ENCODE results near the gene DNAH7.
"Not testable (repeated sequence)": the region's sequence is repeated elsewhere in the genome, so short reads cannot be mapped to it uniquely, and the experiment has no call there.

Gene DNAH7

DNA sequence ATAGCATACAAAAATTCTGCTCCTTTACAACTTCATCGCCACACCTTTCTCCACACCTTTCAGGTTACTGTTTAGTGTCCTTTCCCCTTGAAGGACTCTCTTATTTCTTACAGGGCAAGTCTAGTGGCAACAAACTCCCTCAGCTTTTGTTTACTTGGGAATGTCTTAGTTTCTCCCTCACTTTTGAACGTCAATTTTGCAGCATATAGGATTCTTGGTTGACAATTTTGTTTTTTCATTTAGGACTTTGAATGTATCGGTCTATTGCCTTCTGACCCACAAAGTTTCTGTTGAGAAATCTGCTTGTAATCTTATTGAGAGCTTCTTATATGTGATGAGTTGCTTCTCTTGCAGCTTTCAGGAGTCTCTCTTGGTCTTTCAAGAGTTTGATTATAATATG lies 368.2 kb downstream of the DNAH7 start:
- no peak overlapping the region for H3K4me3 ChIP-seq (ENCODE audit: low read length)
- TF ChIP-seq ZNF274 (IDR thresholded peaks at IDR 0.05; ENCODE audit: low read depth, low read length): no peak

DNA sequence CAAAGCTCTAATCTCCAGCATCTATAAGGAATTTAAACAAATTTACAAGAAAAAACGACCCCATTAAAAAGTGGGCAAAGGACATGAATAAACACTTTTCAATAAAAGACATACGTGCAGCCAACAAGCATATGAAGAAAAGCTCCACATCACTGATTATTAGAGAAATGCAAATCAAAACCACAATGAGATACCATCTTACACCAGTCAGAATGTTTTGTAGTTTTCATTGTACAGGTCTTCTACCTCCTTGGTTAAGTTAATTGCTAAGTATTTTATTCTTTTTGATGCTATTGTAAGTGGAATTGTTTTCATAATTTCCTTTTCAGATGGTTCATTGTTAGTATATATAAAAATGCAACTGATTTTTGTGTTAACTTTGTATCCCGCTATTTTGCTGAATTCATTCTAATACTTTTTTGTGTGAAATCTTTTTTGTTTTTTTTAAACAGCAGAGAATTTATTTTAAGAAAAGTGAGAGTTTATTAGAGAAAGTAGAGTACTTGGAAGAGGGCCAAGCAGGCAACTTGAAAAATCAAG lies 370.9 kb downstream of the DNAH7 start:
- H3K4me3 ChIP-seq (ENCODE audit: low read length): no peak overlapping the region
- no peak for TF ChIP-seq ZNF274 (IDR thresholded peaks at IDR 0.05; ENCODE audit: low read depth, low read length)

DNA sequence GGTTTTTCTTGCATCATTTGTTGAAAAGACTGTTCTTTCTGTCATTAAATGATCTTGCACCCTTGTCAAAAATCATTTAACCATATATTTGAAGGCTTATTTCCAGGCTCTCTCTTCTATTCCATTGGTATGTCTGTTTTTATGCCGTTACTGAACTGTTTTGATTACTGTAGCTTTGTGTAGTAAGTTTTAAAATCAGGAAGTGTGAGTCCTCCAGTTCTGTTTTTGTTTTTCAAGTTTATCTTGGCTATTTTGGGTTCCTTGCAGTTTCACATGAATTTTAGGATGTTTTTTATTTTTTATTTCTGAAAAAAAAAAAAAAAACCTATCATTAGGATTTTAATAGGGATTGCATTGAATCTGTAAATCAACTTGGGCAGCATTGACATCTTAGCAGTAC lies 372.6 kb downstream of the DNAH7 start:
- no peak for TF ChIP-seq ZNF274 (IDR thresholded peaks at IDR 0.05; ENCODE audit: low read depth, low read length)
- no peak overlapping the region for H3K4me3 ChIP-seq (ENCODE audit: low read length)

DNA sequence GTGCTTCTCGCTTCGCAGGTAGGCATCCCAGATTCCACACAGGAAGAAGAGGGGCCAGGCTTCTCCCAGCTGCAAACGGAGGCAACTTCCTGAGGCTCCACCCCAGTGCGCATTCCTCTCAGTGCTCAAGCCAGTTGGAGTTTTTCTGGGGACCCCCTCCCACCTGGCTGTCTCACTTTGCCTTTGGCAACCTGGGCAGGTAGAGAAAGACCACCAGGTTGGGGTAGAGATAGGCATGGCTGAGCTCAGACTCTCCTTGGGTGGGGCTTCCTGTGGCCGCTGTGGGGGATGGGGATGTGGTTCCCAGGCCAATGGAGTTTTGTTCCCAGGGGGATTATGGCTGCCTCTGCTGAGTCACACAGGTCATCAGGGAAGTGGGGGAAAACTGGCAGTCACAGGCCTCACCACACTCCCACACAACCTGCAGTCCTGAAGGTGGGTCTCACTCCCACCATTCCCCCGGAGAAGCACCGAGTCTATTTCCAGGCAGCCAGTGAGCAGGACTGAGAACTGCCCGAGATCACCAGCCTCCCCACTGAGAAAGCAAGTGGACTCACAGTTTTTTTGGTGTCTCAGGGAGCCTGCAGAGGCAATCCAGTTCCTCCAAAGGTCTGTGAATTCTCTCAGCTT lies 373.5 kb downstream of the DNAH7 start:
- no peak for TF ChIP-seq ZNF274 (IDR thresholded peaks at IDR 0.05; ENCODE audit: low read depth, low read length)
- H3K4me3 ChIP-seq (ENCODE audit: low read length): no peak overlapping the region

DNA sequence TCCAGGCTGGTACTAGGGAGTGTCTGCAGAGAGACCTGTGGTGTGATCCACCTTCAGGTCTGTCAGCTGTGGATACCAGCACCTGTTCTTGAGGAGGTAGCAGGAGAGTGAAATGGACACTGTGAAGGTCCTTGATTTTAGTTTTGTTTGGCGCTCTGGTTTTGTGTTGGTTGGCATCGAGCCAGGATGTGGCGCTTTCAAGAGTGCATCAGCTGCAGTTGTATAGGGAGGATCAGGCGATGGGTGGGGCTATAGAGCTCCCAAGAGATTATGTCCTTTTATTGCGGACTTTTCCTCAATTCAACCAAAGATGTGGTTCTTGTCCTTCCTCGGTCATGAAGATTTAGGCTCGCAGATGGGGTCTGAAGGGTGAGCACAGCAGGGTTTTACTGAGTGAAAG lies 374.1 kb downstream of the DNAH7 start:
- TF ChIP-seq ZNF274 (IDR thresholded peaks at IDR 0.05; ENCODE audit: low read depth, low read length): no peak
- no peak overlapping the region for H3K4me3 ChIP-seq (ENCODE audit: low read length)

DNA sequence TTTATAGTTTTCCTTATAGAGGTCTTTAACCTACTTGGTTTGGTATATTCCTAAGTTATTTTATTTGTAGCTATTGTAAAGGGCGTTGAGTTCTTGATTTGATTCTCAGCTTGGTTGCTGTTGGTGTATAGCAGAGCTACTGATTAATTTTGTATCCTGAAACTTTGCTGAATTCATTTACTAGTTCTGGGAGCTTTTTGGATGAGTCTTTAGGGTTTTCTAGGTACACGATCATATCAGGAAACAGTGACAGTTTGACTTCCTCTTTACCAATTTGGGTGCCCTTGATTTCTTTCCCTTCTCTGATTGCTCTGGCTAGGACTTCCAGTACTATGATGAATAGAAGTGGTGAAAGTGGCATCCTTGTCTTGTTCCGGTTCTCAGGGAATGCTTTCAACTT lies 376.1 kb downstream of the DNAH7 start:
- not testable (repeated sequence) for H3K4me3 ChIP-seq (ENCODE audit: low read length)

Data from GM08714 (cell line).